WERI-Rb-1 (cell line): Measurements from ENCODE around the gene ASIC2.

ENCODE experiments used
- DNase-seq: peaks from one replicate; pipeline ENCODE4 v3.0.0-alpha.2; 2020
- H3K27ac ChIP-seq: fragments of 250-450 bp; sonication (Bioruptor Pico); 2 replicates; pipeline ENCODE4 v1.5.1; 2020; ENCODE audit warnings: mild to moderate bottlenecking, moderate library complexity
- H3K27me3 ChIP-seq: fragments of 250-450 bp; sonication (Bioruptor Pico); 2 replicates; pipeline ENCODE4 v1.5.1; 2021; ENCODE audit warnings: mild to moderate bottlenecking, low read depth, moderate library complexity; ENCODE audit not compliant: insufficient read depth, severe bottlenecking
- H3K36me3 ChIP-seq: fragments of 250-450 bp; sonication (Bioruptor Pico); 2 replicates; pipeline ENCODE4 v1.5.1; 2020; ENCODE audit warnings: mild to moderate bottlenecking, moderate library complexity
- H3K4me3 ChIP-seq: 2 replicates; pipeline ENCODE4 v1.5.1; 2011; ENCODE audit warnings: low read depth, mild to moderate bottlenecking, control low read depth, low read length
- H3K9me3 ChIP-seq: fragments of 250-450 bp; sonication (Bioruptor Pico); 2 replicates; pipeline ENCODE4 v1.5.1; 2021; ENCODE audit warnings: mild to moderate bottlenecking, moderate library complexity; ENCODE audit not compliant: severe bottlenecking
- TF ChIP-seq, protein P1 (sequence below): IDR thresholded peaks from 2 replicates; pipeline ENCODE4 v1.5.1; 2011; ENCODE audit warnings: low read depth, mild to moderate bottlenecking, control low read depth, inconsistent platforms, low read length

ASIC2 gene

DNA sequence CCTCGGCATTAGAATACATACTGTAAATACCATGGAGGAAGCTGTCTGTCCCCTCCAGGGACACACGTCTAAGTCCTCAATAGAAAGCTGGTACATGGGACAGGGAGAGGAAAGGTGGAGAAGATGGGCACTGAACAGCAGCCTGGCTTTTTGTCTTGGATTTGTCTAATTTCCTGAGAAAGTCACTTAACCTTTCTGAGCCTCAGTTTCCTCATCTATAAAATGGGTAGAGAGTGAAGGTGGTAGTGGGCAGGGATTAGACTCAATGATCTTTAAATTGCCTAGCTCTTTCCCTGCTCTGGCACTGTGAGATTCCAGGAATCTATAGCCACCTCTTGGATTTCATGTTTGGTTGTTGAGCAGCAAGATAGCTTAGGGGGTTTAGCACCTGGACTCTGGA lies 96.2 kb downstream of the ASIC2 start:
- TF ChIP-seq, protein P1, sequence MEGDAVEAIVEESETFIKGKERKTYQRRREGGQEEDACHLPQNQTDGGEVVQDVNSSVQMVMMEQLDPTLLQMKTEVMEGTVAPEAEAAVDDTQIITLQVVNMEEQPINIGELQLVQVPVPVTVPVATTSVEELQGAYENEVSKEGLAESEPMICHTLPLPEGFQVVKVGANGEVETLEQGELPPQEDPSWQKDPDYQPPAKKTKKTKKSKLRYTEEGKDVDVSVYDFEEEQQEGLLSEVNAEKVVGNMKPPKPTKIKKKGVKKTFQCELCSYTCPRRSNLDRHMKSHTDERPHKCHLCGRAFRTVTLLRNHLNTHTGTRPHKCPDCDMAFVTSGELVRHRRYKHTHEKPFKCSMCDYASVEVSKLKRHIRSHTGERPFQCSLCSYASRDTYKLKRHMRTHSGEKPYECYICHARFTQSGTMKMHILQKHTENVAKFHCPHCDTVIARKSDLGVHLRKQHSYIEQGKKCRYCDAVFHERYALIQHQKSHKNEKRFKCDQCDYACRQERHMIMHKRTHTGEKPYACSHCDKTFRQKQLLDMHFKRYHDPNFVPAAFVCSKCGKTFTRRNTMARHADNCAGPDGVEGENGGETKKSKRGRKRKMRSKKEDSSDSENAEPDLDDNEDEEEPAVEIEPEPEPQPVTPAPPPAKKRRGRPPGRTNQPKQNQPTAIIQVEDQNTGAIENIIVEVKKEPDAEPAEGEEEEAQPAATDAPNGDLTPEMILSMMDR = no peak
- Histone ChIP-seq H3K4me3 (no peak overlapping the region), H3K36me3 (no peaks in the 10 kb centered on the region), H3K27ac (no peak overlapping the region), H3K27me3 (peaks cover 65% of the 10 kb centered on the region), H3K9me3 (no peaks in the 10 kb centered on the region)
- DNase-seq = no peak

DNA sequence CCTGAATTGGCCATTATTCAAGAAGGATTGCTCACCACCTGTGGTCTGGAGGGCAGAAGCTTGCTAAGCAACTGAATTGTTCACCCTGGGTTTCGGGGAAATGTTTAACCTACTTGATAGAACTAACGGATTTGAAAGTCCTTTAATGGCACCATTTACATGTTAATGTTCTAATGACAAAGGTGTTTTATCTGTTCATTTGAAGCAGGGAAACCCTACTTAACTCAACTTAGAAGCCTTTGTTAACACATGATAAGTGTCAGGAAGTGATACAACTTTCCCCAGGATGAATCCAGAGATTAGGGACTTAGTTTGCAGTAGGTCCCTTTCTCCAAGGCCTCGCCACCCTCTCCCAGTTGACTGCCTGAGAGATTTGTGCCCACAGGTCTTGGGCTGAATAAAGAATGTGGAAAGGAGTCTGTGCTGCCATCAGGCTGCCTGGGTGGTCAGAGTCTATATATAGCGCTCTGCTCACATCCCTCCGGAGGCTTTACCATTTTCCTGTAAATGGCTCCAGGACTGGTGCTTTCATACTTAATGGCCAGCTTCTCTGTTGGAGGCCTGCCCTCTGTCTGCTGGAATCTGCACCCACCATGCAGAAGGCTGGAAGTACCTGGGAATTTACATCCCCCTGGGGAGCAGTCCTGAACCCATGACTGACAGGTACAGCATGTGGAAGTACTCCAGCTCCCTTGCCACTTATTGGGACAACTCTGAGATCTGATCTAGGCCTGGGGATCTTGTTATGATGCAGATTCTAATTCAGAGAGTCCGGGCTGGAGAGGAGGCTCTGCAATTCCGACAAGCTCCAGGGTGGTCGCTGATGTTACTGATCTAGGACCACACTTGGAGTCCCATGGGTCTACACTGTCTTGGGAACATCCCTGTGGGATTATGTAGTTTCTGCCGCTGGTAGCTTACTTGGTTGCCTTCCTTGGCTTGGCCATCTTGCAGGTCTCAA lies 99.9 kb downstream of the ASIC2 start:
- Histone ChIP-seq H3K27ac (no peak overlapping the region), H3K36me3 (no peaks in the 10 kb centered on the region), H3K4me3 (no peak overlapping the region), H3K9me3 (no peaks in the 10 kb centered on the region), H3K27me3 (peaks cover 68% of the 10 kb centered on the region)
- DNase-seq = no peak
- TF ChIP-seq, protein P1 = no peak

DNA sequence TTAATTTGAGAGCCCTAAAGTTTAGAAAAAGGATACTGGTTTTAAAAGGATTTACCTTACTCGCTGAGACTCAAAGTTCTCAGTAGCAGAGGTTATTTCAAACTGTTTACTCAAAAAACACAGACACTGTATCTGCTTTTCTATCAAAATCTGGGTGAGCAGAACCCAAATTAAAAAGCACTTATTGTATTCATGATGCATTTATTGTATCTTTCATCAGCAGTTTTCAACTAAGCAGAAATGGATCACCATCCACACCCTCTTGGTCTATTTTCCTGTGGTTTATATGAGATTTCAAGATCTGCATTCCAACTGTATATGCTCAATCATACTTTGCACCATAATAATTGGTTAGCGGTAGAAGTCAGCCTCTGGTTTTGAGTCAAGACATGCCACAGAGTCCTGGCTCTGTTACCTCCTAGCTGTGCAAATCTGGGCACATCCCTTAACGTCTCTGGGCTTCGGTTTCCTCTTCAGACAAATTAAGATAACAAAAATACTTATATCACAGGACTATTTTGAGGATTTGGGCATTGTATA lies 109.5 kb downstream of the ASIC2 start:
- no peak overlapping the region for H3K27ac ChIP-seq
- TF ChIP-seq, protein P1 = no peak
- H3K36me3 ChIP-seq = no peaks in the 10 kb centered on the region
- no peak for DNase-seq
- H3K4me3 ChIP-seq = no peak overlapping the region
- H3K9me3 ChIP-seq = peaks cover 3% of the 10 kb centered on the region
- peaks cover 66% of the 10 kb centered on the region for H3K27me3 ChIP-seq

DNA sequence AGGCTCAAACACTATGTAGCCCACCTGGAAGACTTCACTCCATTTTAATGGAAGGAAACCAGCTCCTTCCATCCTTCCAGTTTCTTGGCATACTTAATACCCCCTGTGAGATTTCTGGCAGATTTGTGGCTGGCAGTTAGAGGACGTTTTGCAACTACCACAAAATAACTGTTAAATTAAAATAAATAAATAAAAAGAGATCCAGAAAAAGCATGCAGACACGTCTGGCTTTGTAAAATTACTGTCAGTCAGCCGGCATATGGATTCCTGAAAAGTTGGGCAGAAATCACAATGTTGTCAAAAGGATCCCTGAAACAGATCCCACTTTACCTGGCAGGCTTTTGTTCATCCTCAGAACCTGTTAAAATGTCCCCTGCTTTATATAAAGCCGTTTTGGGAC lies 113.9 kb downstream of the ASIC2 start:
- Histone ChIP-seq H3K9me3 (no peaks in the 10 kb centered on the region), H3K4me3 (no peak overlapping the region), H3K36me3 (no peaks in the 10 kb centered on the region), H3K27ac (no peak overlapping the region), H3K27me3 (peaks cover 52% of the 10 kb centered on the region)
- no peak for DNase-seq
- TF ChIP-seq, protein P1 = no peak

DNA sequence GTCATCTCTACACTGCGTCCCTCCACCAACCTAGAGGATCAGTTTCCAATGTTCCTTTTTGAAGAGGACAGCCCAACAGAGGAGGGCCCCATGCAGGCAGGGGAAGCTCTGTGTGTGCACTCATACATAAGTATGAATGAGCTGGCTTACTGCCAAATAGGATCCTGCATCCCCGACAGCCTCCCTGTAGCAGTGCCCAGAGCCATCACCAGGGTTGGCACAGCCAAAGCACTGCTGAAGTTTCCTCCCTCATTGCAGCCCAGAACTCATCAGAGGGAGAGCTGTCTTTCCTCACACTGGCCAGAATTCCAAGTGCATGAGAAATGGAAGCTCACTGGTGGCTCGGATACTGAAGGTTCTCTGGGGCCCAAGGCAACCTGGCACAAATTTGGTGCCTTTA lies 114.4 kb downstream of the ASIC2 start:
- Histone ChIP-seq H3K27ac (no peak overlapping the region), H3K4me3 (no peak overlapping the region), H3K27me3 (peaks cover 47% of the 10 kb centered on the region), H3K9me3 (no peaks in the 10 kb centered on the region), H3K36me3 (no peaks in the 10 kb centered on the region)
- TF ChIP-seq, protein P1 = no peak
- DNase-seq = no peak
